K562 (cell line): Measurements from ENCODE around the gene PRF1. TPM values are rescaled to one million over a fixed set of nuclear protein-coding genes. Genes with fewer than 3 reads are reported as not detected.

Experiments
- ARNT ChIP-seq, 2 experiments: fragments of 450-650 bp; IDR thresholded peaks; 2 replicates each; pipeline ENCODE4 v1.6.1; 2016; ENCODE audit warnings: mild to moderate bottlenecking in 1 of 2
- CBX5 ChIP-seq: IDR thresholded peaks from 2 replicates; pipeline ENCODE4 v1.6.1; 2014; ENCODE audit warnings: low read depth, borderline replicate concordance
- CEBPB ChIP-seq: fragments of 450-650 bp; IDR thresholded peaks from 2 replicates; pipeline ENCODE4 v1.6.1; 2016; ENCODE audit warnings: missing genetic modification characterization, missing compliant biosample characterization
- CEBPG ChIP-seq, 3 experiments: fragments of 200-800 bp in 1 of 3; sonication (Bioruptor generic) in 1 of 3; sonication (generic) in 1 of 3; formaldehyde crosslinking in 1 of 3; IDR thresholded peaks in 2 of 3; conservative IDR thresholded peaks in 1 of 3; 2 replicates each; pipeline versions ENCODE4 v1.6.1 to v1.8.0; 2016 to 2022; ENCODE audit warnings: missing compliant biosample characterization in 2 of 3, missing genetic modification characterization in 2 of 3, mild to moderate bottlenecking in 1 of 3, missing genetic modification reagents in 1 of 3
- CEBPZ ChIP-seq: fragments of 150-350 bp; IDR thresholded peaks from 2 replicates; pipeline ENCODE4 v1.6.1; 2014; ENCODE audit warnings: low read depth, mild to moderate bottlenecking, low read length, borderline replicate concordance
- EHMT2 ChIP-seq: fragments of 450-650 bp; IDR thresholded peaks from 2 replicates; pipeline ENCODE4 v1.6.1; 2018; ENCODE audit warnings: antibody characterized with exemption
- ELF4 ChIP-seq: fragments of 450-650 bp; formaldehyde crosslinking; IDR thresholded peaks from 2 replicates; pipeline ENCODE4 v1.4.0; 2022; ENCODE audit warnings: missing genetic modification characterization
- HMGXB4 ChIP-seq: sonication (generic); formaldehyde crosslinking; IDR thresholded peaks from 2 replicates; pipeline ENCODE4 v1.8.1; 2023; ENCODE audit warnings: mild to moderate bottlenecking, missing genetic modification reagents
- JUND ChIP-seq, 2 experiments: IDR thresholded peaks; 2 replicates in 1 of 2; 3 replicates in 1 of 2; pipeline ENCODE4 v1.6.1; 2011; ENCODE audit warnings: borderline replicate concordance in 2 of 2, low read depth in 2 of 2, low read length in 2 of 2, improper control_type of control experiment in 1 of 2, missing biosample characterization in 1 of 2, missing genetic modification characterization in 1 of 2, missing genetic modification reagents in 1 of 2
- KDM2B ChIP-seq: fragments of 250-450 bp; sonication (Bioruptor Pico); IDR thresholded peaks from 2 replicates; pipeline ENCODE4 v1.8.0; 2021; ENCODE audit warnings: mild to moderate bottlenecking, moderate library complexity
- KLF6 ChIP-seq: fragments of 250-450 bp; sonication (Bioruptor Pico); IDR thresholded peaks from 2 replicates; pipeline ENCODE4 v1.4.0; 2020; ENCODE audit warnings: mild to moderate bottlenecking, moderate library complexity, borderline replicate concordance
- PTBP1 ChIP-seq: fragments of 200-400 bp; formaldehyde crosslinking; IDR thresholded peaks from 2 replicates; pipeline ENCODE4 v1.6.1; 2017; ENCODE audit warnings: low read depth, low read length
- TEAD1 ChIP-seq, 2 experiments: fragments of 450-650 bp in 1 of 2; sonication (generic) in 1 of 2; formaldehyde crosslinking; IDR thresholded peaks; 2 replicates each; pipeline versions ENCODE4 v1.4.0 to v1.8.0; 2020 to 2022; ENCODE audit warnings: mild to moderate bottlenecking in 2 of 2, missing genetic modification reagents in 1 of 2
- TRIM28 ChIP-seq: fragments of 450-650 bp; IDR thresholded peaks from 2 replicates; pipeline ENCODE4 v1.6.1; 2017
- USF1 ChIP-seq: sonication (generic); formaldehyde crosslinking; IDR thresholded peaks from 2 replicates; pipeline ENCODE4 v1.9.0; 2022; ENCODE audit warnings: mild to moderate bottlenecking, missing genetic modification reagents
- YY1 ChIP-seq, 3 experiments: IDR thresholded peaks; 2 replicates each; pipeline ENCODE4 v1.6.1; 2011; ENCODE audit warnings: low read length in 2 of 3, mild to moderate bottlenecking in 2 of 3, moderate library complexity in 2 of 3, borderline replicate concordance in 1 of 3, control low read depth in 1 of 3, low read depth in 1 of 3; ENCODE audit not compliant: insufficient read depth in 3 of 3, insufficient replicate concordance in 2 of 3, control insufficient read depth in 1 of 3, insufficient read length in 1 of 3; ENCODE audit errors: extremely low read depth in 1 of 3
- ZC3H4 ChIP-seq: sonication (generic); formaldehyde crosslinking; IDR thresholded peaks from 2 replicates; pipeline ENCODE4 v1.9.0; 2021; ENCODE audit warnings: missing genetic modification reagents, borderline replicate concordance
- ZFP91 ChIP-seq: sonication (generic); formaldehyde crosslinking; IDR thresholded peaks from 2 replicates; pipeline ENCODE4 v1.8.0; 2022; ENCODE audit warnings: mild to moderate bottlenecking, missing genetic modification reagents
- ZNF12 ChIP-seq: sonication (generic); formaldehyde crosslinking; IDR thresholded peaks from 2 replicates; pipeline ENCODE4 v1.4.0; 2020; ENCODE audit warnings: mild to moderate bottlenecking, missing genetic modification reagents
- polyA plus RNA-seq, 8 experiments: library from polyadenylated mRNA; depleted of rRNA in 4 of 8; stranded (reverse) in 5 of 8; unstranded in 3 of 8; fragments of >200 nt; fragmentation: Nextera tagmentation in 2 of 8; fragmentation: Illumina TruSeq in 1 of 8; extraction: Ambion mirVana in 2 of 8; extraction: Trizol in 1 of 8; gene quantifications; 2 replicates each; pipeline versions ENCODE4 v1.2.1 to v1.2.3, GENCODE V29; 2011 to 2014; ENCODE audit warnings: inconsistent platforms in 1 of 8, missing spikeins in 1 of 8
- total RNA-seq, 7 experiments: library from RNA; depleted of rRNA in 6 of 7; stranded (reverse); fragments of >200 nt in 6 of 7; fragmentation: Illumina TruSeq in 2 of 7; extraction: Trizol in 2 of 7; gene quantifications; 2 replicates each; pipeline versions ENCODE4 v1.2.1 to v1.2.3, GENCODE V29; 2011 to 2021; ENCODE audit warnings: low replicate concordance in 1 of 7

The PRF1 gene
- total and polyA plus RNA-seq, 9 of the 15 experiments (the other 6 are each of a cell fraction or from before 2014, with no cell fraction given), result 3.8 to 8.6 (median 6.3) TPM

- TF ChIP-seq CEBPZ (peak; percentile 95), KLF6 (0 out of 2 replicates have a peak, but pooled peaks have one; percentile 18), TRIM28 (peak; percentile 99), CEBPB (tag) (peak; percentile 70; the same call in 1 of the 2 replicates), CEBPG (CRISPR knock-in tag; IDR thresholded peaks at IDR 0.05) (peak; percentile 60), CEBPG (tag; conservative IDR thresholded peaks at IDR 0.05 in 1 of 2, IDR thresholded peaks at IDR 0.05 in 1 of 2) (no peak), ZNF12 (CRISPR knock-in tag) (peak; percentile 82), PTBP1 (0 out of 2 replicates have a peak, but pooled peaks have one; percentile 29), USF1 (peak; percentile 53), ZC3H4 (CRISPR knock-in tag) (peak; percentile 37; the same call in 1 of the 2 replicates), KDM2B (no peak), JUND (IDR thresholded peaks at IDR 0.05; ENCODE audit: borderline replicate concordance, low read depth, low read length) (no peak), JUND (tag; IDR thresholded peaks at IDR 0.05; ENCODE audit: borderline replicate concordance, low read depth, low read length) (peak; percentile 54; the same call in 1 of the 3 replicates), EHMT2 (0 out of 2 replicates have a peak, but pooled peaks have one; percentile 49), YY1 (IDR thresholded peaks at IDR 0.05; ENCODE audit: borderline replicate concordance in 1 of 3, control insufficient read depth in 1 of 3, extremely low read depth in 1 of 3, insufficient read depth in 3 of 3, insufficient read length in 1 of 3, insufficient replicate concordance in 2 of 3, low read depth in 1 of 3, low read length in 2 of 3) (peak in 1 of 3 experiments; percentile 69), TEAD1 (CRISPR knock-in tag; IDR thresholded peaks at IDR 0.05) (0 out of 4 replicates have a peak, but pooled peaks of 1 of the 2 experiments have one; percentile 52), CBX5 (peak; percentile 100), ELF4 (CRISPR knock-in tag) (no peak), ARNT (IDR thresholded peaks at IDR 0.05) (0 out of 4 replicates have a peak, but pooled peaks of 1 of the 2 experiments have one; percentile 28), HMGXB4 (CRISPR knock-in tag) (0 out of 2 replicates have a peak, but pooled peaks have one; percentile 41), ZFP91 (CRISPR knock-in tag) (peak; percentile 54)
These were observed 45.9 kb upstream of the PRF1 start (continued) for GRCh38 chr10:70648427-70648826.
